ENCODE results near the gene GALNT16. TPM values are rescaled to one million over a fixed set of nuclear protein-coding genes. Genes with fewer than 3 reads are reported as not detected.

GALNT16 gene
- total and polyA plus RNA-seq, 2 of the 8 experiments (the other 6 are each of a cell fraction or from before 2014, with no cell fraction given) = 5.4 to 6.3 TPM

GRCh38 chr14:69291891-69292561 is 32.1 kb downstream of the GALNT16 start:
- peak overlapping the region; percentile 3 for H4K91ac ChIP-seq (replicated peaks; ENCODE audit: insufficient read length, low read length)
- ChIA-PET CTCF (ENCODE audit: partially characterized antibody) (interaction anchor here (0.7 to 3.4 kb wide), 13 partner anchors 7 to 183 kb away, joined by 3 to 22 read pairs (median 4); no protein-coding TSS in a partner anchor), POLR2A (ENCODE audit: partially characterized antibody) (interaction anchor here (0.6 kb wide), 1 partner anchor 84 kb away, joined by 3 read pairs; no protein-coding TSS in a partner anchor)
- peak in 1 of 2 experiments; percentile 49 for DNase-seq (ENCODE audit: low read depth in 1 of 2, low spot score in 2 of 2)
- H2BK120ac ChIP-seq (replicated peaks; ENCODE audit: low read depth, low read length) = no peak overlapping the region
- H3K23me2 ChIP-seq (ENCODE audit: low read depth, low read length) = no peaks in the 10 kb centered on the region
- no peak overlapping the region for H3K23ac ChIP-seq (ENCODE audit: insufficient read length)
- peaks cover 0 to 5% (median 2%) of the 10 kb centered on the region in 4 experiments; a peak in 4 of 7 replicates for H3K4me1 ChIP-seq (replicated peaks in 1 of 4; ENCODE audit: control insufficient read depth in 3 of 4, insufficient read depth in 4 of 4, low read length in 3 of 4)
- 0 out of 2 replicates have a peak overlapping the region, but pooled peaks have one; percentile 18 for H2BK15ac ChIP-seq (ENCODE audit: low read length)
- no peaks in the 10 kb centered on the region; a peak in 1 of 7 replicates for H3K27me3 ChIP-seq (replicated peaks in 1 of 4; ENCODE audit: control insufficient read depth in 3 of 4, extremely low read depth in 1 of 4, insufficient read depth in 3 of 4, low read length in 3 of 4)
- no peak overlapping the region for H3K14ac ChIP-seq (ENCODE audit: insufficient read length)
- no peak overlapping the region for H2BK12ac ChIP-seq (ENCODE audit: low read depth, low read length)
- H4K8ac ChIP-seq (ENCODE audit: extremely low read depth, insufficient read depth, low read length) = no peak overlapping the region
- H4K5ac ChIP-seq (ENCODE audit: insufficient read length, low read depth, low read length) = no peak overlapping the region
- H4K20me1 ChIP-seq (replicated peaks in 1 of 2; ENCODE audit: control insufficient read depth in 1 of 2, insufficient read depth in 2 of 2, low read length in 2 of 2) = no peaks in the 10 kb centered on the region
- H3K27ac ChIP-seq (ENCODE audit: low read depth, low read length) = no peak overlapping the region
- no peak overlapping the region for H2AFZ ChIP-seq (ENCODE audit: low read length)
- FAIRE-seq = no peak
- H3K79me2 ChIP-seq (ENCODE audit: control insufficient read depth in 1 of 2, insufficient read depth in 2 of 2, low read length in 2 of 2) = no peaks in the 10 kb centered on the region
- H3K9me3 ChIP-seq (ENCODE audit: insufficient read depth in 2 of 2, low read depth in 1 of 2, low read length in 1 of 2) = no peaks in the 10 kb centered on the region
- no peak overlapping the region for H3K18ac ChIP-seq (ENCODE audit: extremely low read depth, low read length)
- H2AK5ac ChIP-seq (ENCODE audit: low read depth, low read length) = no peak overlapping the region
- H3K56ac ChIP-seq (replicated peaks; ENCODE audit: insufficient read length, low read depth, low read length) = no peak overlapping the region
- no peak overlapping the region for H3K9ac ChIP-seq (replicated peaks in 1 of 4; ENCODE audit: extremely low read depth in 1 of 4, low read depth in 3 of 4, low read length in 3 of 4)
- 87% methylated on average over 5 of the region's 5 CpGs; no CpG with 5 or more reads in 1 of the 2 experiments for WGBS, 2 experiments (ENCODE audit: extremely low coverage in 1 of 2, insufficient coverage in 1 of 2, insufficient read length in 1 of 2, insufficient replicate concordance in 2 of 2, low coverage in 1 of 2, low lambda C conversion rate in 2 of 2, missing lambda C conversion rate in 1 of 2)
- TF ChIP-seq RXRA (IDR thresholded peaks at IDR 0.05; ENCODE audit: insufficient read depth, low read depth, low read length) (no peak), KDM1A (IDR thresholded peaks at IDR 0.05; ENCODE audit: borderline replicate concordance, low read length) (peak; percentile 46; the same call in 1 of the 2 replicates), TEAD4 (IDR thresholded peaks at IDR 0.05; ENCODE audit: low read depth, low read length) (0 out of 2 replicates have a peak, but pooled peaks have one; percentile 3), JUND (IDR thresholded peaks at IDR 0.05; ENCODE audit: low read length) (peak; percentile 74), POLR2AphosphoS5 (IDR thresholded peaks at IDR 0.05; ENCODE audit: low read depth, low read length) (no peak), CREB1 (IDR thresholded peaks at IDR 0.05) (no peak), TAF7 (optimal IDR thresholded peaks at IDR 0.05; ENCODE audit: borderline replicate concordance, low read depth, low read length) (no peak), SP1 (IDR thresholded peaks at IDR 0.05; ENCODE audit: low read depth, low read length) (no peak), TAF1 (IDR thresholded peaks at IDR 0.05; ENCODE audit: low read depth, low read length) (no peak)
- no peaks in the 10 kb centered on the region for H3K79me1 ChIP-seq (ENCODE audit: low read depth, low read length)
- no peak overlapping the region for H2BK5ac ChIP-seq (ENCODE audit: low read depth, low read length)
- H3K4ac ChIP-seq (replicated peaks; ENCODE audit: insufficient read length, low read depth, low read length) = no peak overlapping the region
- no peaks in the 10 kb centered on the region for H3K36me3 ChIP-seq (ENCODE audit: control insufficient read depth in 2 of 4, insufficient read depth in 4 of 4, low read length in 3 of 4)
- no peak overlapping the region for H3K4me3 ChIP-seq (ENCODE audit: extremely low read depth in 1 of 4, insufficient read depth in 2 of 4, low read depth in 3 of 4, low read length in 4 of 4)
- no peak overlapping the region; a peak in 1 of 4 replicates for H3K4me2 ChIP-seq (ENCODE audit: insufficient read depth in 1 of 2, low read depth in 2 of 2, low read length in 2 of 2)
- H2BK20ac ChIP-seq (ENCODE audit: low read length) = no peak overlapping the region

Measured in H1 (cell line).